ENCODE data around the gene NFE2L1.

- TF ChIP-seq POLR2A (IDR thresholded peaks at IDR 0.05) (no peak), CTCF (IDR thresholded peaks at IDR 0.05) (no peak), POLR2AphosphoS5 (IDR thresholded peaks at IDR 0.05) (no peak)
Measured at GRCh38 chr17:48038687-48039086, 9.5 kb upstream of the NFE2L1 start.

Data from prostate gland (tissue), 2 donors.